Left lung (tissue), 10 donors: ENCODE results near the gene SPSB2. TPM values are rescaled to one million over a fixed set of nuclear protein-coding genes. Genes with fewer than 3 reads are reported as not detected.

Experiments
- ATAC-seq: fragments of 200-7000 bp; cut with Tn5 transposase; one replicate; pipeline ENCODE4 v1.9.1; 2020; ENCODE audit warnings: moderate library complexity
- DNase-seq, 4 donors: peaks; one replicate each; pipeline ENCODE4 v3.0.0-alpha.2; 2013 to 2020
- H3K27ac ChIP-seq, 2 donors: fragments of 200-600 bp; sonication (generic) in 1 of 2; one replicate each; pipeline versions ENCODE4 v1.5.0 to v1.8.0; 2020 to 2021
- H3K27me3 ChIP-seq, 2 donors: fragments of 200-600 bp; sonication (generic) in 1 of 2; one replicate each; pipeline versions ENCODE4 v1.5.0 to v1.8.0; 2020 to 2021
- H3K36me3 ChIP-seq, 2 donors: fragments of 200-600 bp; sonication (generic) in 1 of 2; one replicate each; pipeline versions ENCODE4 v1.5.0 to v1.8.0; 2020 to 2021
- H3K4me1 ChIP-seq, 2 donors: fragments of 200-600 bp; one replicate each; pipeline ENCODE4 v1.8.0; 2021
- H3K4me3 ChIP-seq, 2 donors: fragments of 200-600 bp; sonication (generic) in 1 of 2; one replicate each; pipeline versions ENCODE4 v1.5.0 to v1.8.0; 2020 to 2021; ENCODE audit warnings: mild to moderate bottlenecking in 1 of 2
- H3K9me3 ChIP-seq, 2 donors: fragments of 200-600 bp; sonication (generic) in 1 of 2; one replicate each; pipeline versions ENCODE4 v1.5.0 to v1.8.0; 2020 to 2021
- CTCF ChIP-seq, 2 donors: fragments of 200-600 bp; sonication (generic) in 1 of 2; IDR thresholded peaks; one replicate each; pipeline versions ENCODE4 v1.5.0 to v1.8.0; 2021; ENCODE audit warnings: antibody characterized with exemption in 2 of 2
- intact Hi-C, 2 donors: fragments of 100-400 bp; cut with DNase I; formaldehyde crosslinking; loops; one replicate each; pipeline versions ENCODE4 v1.11.2 to v1.14.2; 2022
- polyA plus RNA-seq, 6 donors: library from polyadenylated mRNA; unstranded; fragments of 120-200 nt; gene quantifications; one replicate each; pipeline ENCODE4 v1.2.1, GENCODE V29; 2013; ENCODE audit not compliant: insufficient read length in 6 of 6
- total RNA-seq, 2 donors: library from RNA; stranded (reverse); fragmentation: NEBNext Ultra II Directional; extraction: Animal tissue kit (Norgen Biotek cat#: 25700); gene quantifications; one replicate each; pipeline ENCODE4 v1.2.1, GENCODE V29; 2021
- donor health status: DM: no; HTN: yes; CAD: no.
- donor health status: DM: no; HTN: no; CAD: no.

Gene SPSB2
- total and polyA plus RNA-seq, 8 donors = 3.4 to 27.1 (median 8.4) TPM

- peak in 1 of 4 donors; percentile 30 for DNase-seq
- peaks cover 4 to 13% of the 10 kb centered on the region in 2 donors for H3K4me1 ChIP-seq
- no peak for ATAC-seq
- H3K4me3 ChIP-seq = peak overlapping the region in 1 of 2 donors; percentile 64
- intact Hi-C loops = no loop called here
- TF ChIP-seq CTCF (IDR thresholded peaks at IDR 0.05) = no peak
- no peaks in the 10 kb centered on the region for H3K27me3 ChIP-seq
- H3K27ac ChIP-seq = peak overlapping the region in 1 of 2 donors; percentile 88
- no peaks in the 10 kb centered on the region for H3K36me3 ChIP-seq
- no peaks in the 10 kb centered on the region for H3K9me3 ChIP-seq
Observed at GRCh38 chr12:6905414-6906040, 32.4 kb upstream of the SPSB2 start.

GRCh38 chr12:6904280-6905276 lies 31.5 kb upstream of the SPSB2 start, which contains the start of gene LRRC23:
LRRC23 (plus strand) TSS chr12:6904822; CDS start chr12:6905634, 812 bp downstream.
- intact Hi-C loops = no loop called here
- H3K4me3 ChIP-seq = peak within 1 kb of the TSS; percentile 53 to 64
- peak; percentile 96 for ATAC-seq
- TF ChIP-seq CTCF (IDR thresholded peaks at IDR 0.05) = no peak
- H3K9me3 ChIP-seq = no peaks in the 10 kb centered on the region
- no peaks in the 10 kb centered on the region for H3K36me3 ChIP-seq
- H3K27me3 ChIP-seq = no peaks in the 10 kb centered on the region
- peak within 1 kb of the TSS; percentile 77 to 88 for H3K27ac ChIP-seq
- H3K4me1 ChIP-seq = peaks cover 4 to 23% of the 10 kb centered on the region in 2 donors
- peak; percentile 96 to 98 (median 97) for DNase-seq

- Histone ChIP-seq H3K36me3 (no peaks in the 10 kb centered on the region), H3K9me3 (no peaks in the 10 kb centered on the region), H3K27me3 (no peaks in the 10 kb centered on the region), H3K4me1 (peaks cover 4 to 28% of the 10 kb centered on the region in 2 donors), H3K27ac (no peak overlapping the region), H3K4me3 (no peak overlapping the region)
- intact Hi-C loops = no loop called here
- no peak for ATAC-seq
- no peak for DNase-seq
- no peak for TF ChIP-seq CTCF (IDR thresholded peaks at IDR 0.05)
Observed at GRCh38 chr12:6903722-6904121, 30.6 kb upstream of the SPSB2 start.

GRCh38 chr12:6902448-6902847 lies 29.3 kb upstream of the SPSB2 start:
- H3K27me3 ChIP-seq = no peaks in the 10 kb centered on the region
- no peaks in the 10 kb centered on the region for H3K36me3 ChIP-seq
- no peaks in the 10 kb centered on the region for H3K9me3 ChIP-seq
- ATAC-seq = no peak
- DNase-seq = no peak
- peaks cover 4 to 28% of the 10 kb centered on the region in 2 donors for H3K4me1 ChIP-seq
- H3K27ac ChIP-seq = no peak overlapping the region
- H3K4me3 ChIP-seq = no peak overlapping the region
- intact Hi-C loops = no loop called here
- TF ChIP-seq CTCF (IDR thresholded peaks at IDR 0.05) = no peak
